Neural progenitor cell (in vitro differentiated cells): Measurements from ENCODE around the gene AP2S1. TPM values are rescaled to one million over a fixed set of nuclear protein-coding genes. Genes with fewer than 3 reads are reported as not detected.

Experiments
- DNase-seq: peaks from one replicate; pipeline ENCODE4 v3.0.0-alpha.2; 2016; ENCODE audit warnings: low spot score
- H2AFZ ChIP-seq: fragments of 200-600 bp; sonication (generic); replicated peaks from 2 replicates; pipeline ENCODE4 v1.6.1; 2016; ENCODE audit warnings: antibody characterized with exemption
- H3F3A ChIP-seq: fragments of 200-600 bp; sonication (generic); 2 replicates; pipeline ENCODE4 v1.6.1; 2016; ENCODE audit warnings: antibody characterized with exemption, low read depth
- H3K27ac ChIP-seq: fragments of 200-600 bp; sonication (generic); 2 replicates; pipeline ENCODE4 v1.5.1; 2016; ENCODE audit warnings: mild to moderate bottlenecking
- H3K27me3 ChIP-seq: fragments of 200-600 bp; sonication (generic); 2 replicates; pipeline ENCODE4 v1.6.1; 2016; ENCODE audit warnings: mild to moderate bottlenecking, moderate library complexity
- H3K36me3 ChIP-seq: fragments of 200-600 bp; sonication (generic); 2 replicates; pipeline ENCODE4 v1.5.1; 2016
- H3K4me1 ChIP-seq: fragments of 200-600 bp; sonication (generic); 2 replicates; pipeline ENCODE4 v1.6.1; 2016; ENCODE audit warnings: mixed run types
- H3K4me2 ChIP-seq: fragments of 200-600 bp; sonication (generic); 2 replicates; pipeline ENCODE4 v1.6.1; 2016
- H3K4me3 ChIP-seq: fragments of 200-600 bp; sonication (generic); 2 replicates; pipeline ENCODE4 v1.5.1; 2016
- H3K79me2 ChIP-seq: fragments of 200-600 bp; sonication (generic); 2 replicates; pipeline ENCODE4 v1.6.1; 2016; ENCODE audit warnings: low read depth
- H3K9ac ChIP-seq: fragments of 200-600 bp; sonication (generic); 2 replicates; pipeline ENCODE4 v1.6.1; 2016
- H3K9me3 ChIP-seq: fragments of 200-600 bp; sonication (generic); 2 replicates; pipeline ENCODE4 v1.5.1; 2016; ENCODE audit warnings: low read depth
- H4K20me1 ChIP-seq: fragments of 200-600 bp; sonication (generic); 2 replicates; pipeline ENCODE4 v1.6.1; 2016; ENCODE audit warnings: low read depth
- H3K27ac Mint-ChIP-seq: 3 replicates; pipeline ENCODE4 v1.8.0; 2021; ENCODE audit warnings: mixed read lengths
- H3K27me3 Mint-ChIP-seq: 2 replicates; pipeline ENCODE4 v1.8.0; 2022; ENCODE audit warnings: low read depth, mild to moderate bottlenecking, inconsistent platforms, moderate library complexity, mixed read lengths; ENCODE audit not compliant: insufficient read depth
- H3K36me3 Mint-ChIP-seq: 3 replicates; pipeline ENCODE4 v1.8.0; 2021; ENCODE audit warnings: mixed read lengths
- H3K4me1 Mint-ChIP-seq: 3 replicates; pipeline ENCODE4 v1.8.0; 2021; ENCODE audit warnings: mixed read lengths
- H3K4me3 Mint-ChIP-seq: 3 replicates; pipeline ENCODE4 v1.8.0; 2021; ENCODE audit warnings: mild to moderate bottlenecking, moderate library complexity, mixed read lengths
- H3K9me3 Mint-ChIP-seq: 3 replicates; pipeline ENCODE4 v1.8.0; 2020; ENCODE audit warnings: mixed read lengths
- CTCF ChIP-seq: fragments of 200-600 bp; sonication (generic); IDR thresholded peaks from 2 replicates; pipeline ENCODE4 v1.5.1; 2017; ENCODE audit warnings: antibody characterized with exemption, mild to moderate bottlenecking
- EZH2 ChIP-seq: fragments of 200-600 bp; sonication (generic); IDR thresholded peaks from 2 replicates; pipeline ENCODE4 v1.6.1; 2017; ENCODE audit warnings: antibody characterized with exemption, mild to moderate bottlenecking, moderate library complexity
- EZH2phosphoT487 ChIP-seq: fragments of 200-600 bp; sonication (generic); IDR thresholded peaks from 2 replicates; pipeline ENCODE4 v1.6.1; 2017; ENCODE audit warnings: antibody characterized with exemption
- total RNA-seq: library from RNA; depleted of rRNA; stranded (reverse); fragments of >200 nt; gene quantifications from 2 replicates; pipeline ENCODE4 v1.2.3, GENCODE V29; 2015; ENCODE audit warnings: low replicate concordance

Gene AP2S1
- total RNA-seq, 1 donor from 2014 or later: 104 TPM

GRCh38 chr19:46866407-46867136 lies 15.9 kb upstream of the AP2S1 start:
- Mint-ChIP-seq H3K27ac (no peak overlapping the region), H3K27me3 (no peaks in the 10 kb centered on the region), H3K4me3 (no peak overlapping the region), H3K4me1 (peaks cover 26% of the 10 kb centered on the region), H3K9me3 (no peaks in the 10 kb centered on the region), H3K36me3 (peaks cover 8% of the 10 kb centered on the region)
- Histone ChIP-seq H2AFZ (no peak overlapping the region), H3K36me3 (no peaks in the 10 kb centered on the region), H3K27me3 (no peaks in the 10 kb centered on the region), H3K4me1 (peaks cover 38% of the 10 kb centered on the region), H3K9me3 (no peaks in the 10 kb centered on the region), H3K79me2 (peaks cover 100% of the 10 kb centered on the region), H3K9ac (no peak overlapping the region), H3F3A (peaks cover 23% of the 10 kb centered on the region), H3K27ac (no peak overlapping the region), H3K4me2 (no peak overlapping the region), H4K20me1 (peaks cover 79% of the 10 kb centered on the region), H3K4me3 (no peak overlapping the region)
- no peak for TF ChIP-seq EZH2phosphoT487
- no peak for TF ChIP-seq EZH2
- no peak for TF ChIP-seq CTCF
- no peak for DNase-seq

- Mint-ChIP-seq H3K36me3 (peaks cover 4% of the 10 kb centered on the region), H3K27ac (no peak overlapping the region), H3K27me3 (no peaks in the 10 kb centered on the region), H3K9me3 (no peaks in the 10 kb centered on the region), H3K4me1 (peaks cover 28% of the 10 kb centered on the region), H3K4me3 (no peak overlapping the region)
- peak overlapping the region; percentile 47 for H3K27ac ChIP-seq
- peaks cover 40% of the 10 kb centered on the region for H3F3A ChIP-seq
- H2AFZ ChIP-seq: no peak overlapping the region
- H3K27me3 ChIP-seq: no peaks in the 10 kb centered on the region
- H3K36me3 ChIP-seq: no peaks in the 10 kb centered on the region
- DNase-seq: peak; percentile 82
- no peaks in the 10 kb centered on the region for H3K9me3 ChIP-seq
- H3K4me1 ChIP-seq: peaks cover 38% of the 10 kb centered on the region
- peaks cover 85% of the 10 kb centered on the region for H3K79me2 ChIP-seq
- H3K4me3 ChIP-seq: peak overlapping the region; percentile 95
- peak overlapping the region; percentile 75 for H3K9ac ChIP-seq
- no peak for TF ChIP-seq EZH2phosphoT487
- TF ChIP-seq CTCF: no peak
- no peak for TF ChIP-seq EZH2
- H3K4me2 ChIP-seq: peak overlapping the region; percentile 99
- H4K20me1 ChIP-seq: peaks cover 78% of the 10 kb centered on the region
These were observed 13.4 kb upstream of the AP2S1 start for GRCh38 chr19:46863818-46864629.

- no peak for DNase-seq
- peaks cover 26% of the 10 kb centered on the region for H3K4me1 Mint-ChIP-seq
- H3K9me3 ChIP-seq: no peaks in the 10 kb centered on the region
- H3K27me3 Mint-ChIP-seq: no peaks in the 10 kb centered on the region
- peaks cover 44% of the 10 kb centered on the region for H3F3A ChIP-seq
- H3K9me3 Mint-ChIP-seq: no peaks in the 10 kb centered on the region
- H3K36me3 ChIP-seq: no peaks in the 10 kb centered on the region
- no peak overlapping the region for H2AFZ ChIP-seq
- H3K36me3 Mint-ChIP-seq: peaks cover 2% of the 10 kb centered on the region
- H3K27ac ChIP-seq: peak overlapping the region; percentile 47
- H3K27ac Mint-ChIP-seq: no peak overlapping the region
- no peak overlapping the region for H3K4me3 Mint-ChIP-seq
- peaks cover 38% of the 10 kb centered on the region for H3K4me1 ChIP-seq
- TF ChIP-seq CTCF (no peak), EZH2phosphoT487 (no peak), EZH2 (no peak)
- no peaks in the 10 kb centered on the region for H3K27me3 ChIP-seq
- peaks cover 69% of the 10 kb centered on the region for H4K20me1 ChIP-seq
- H3K79me2 ChIP-seq: peaks cover 85% of the 10 kb centered on the region
- peak overlapping the region; percentile 95 for H3K4me3 ChIP-seq
- peak overlapping the region; percentile 75 for H3K9ac ChIP-seq
- H3K4me2 ChIP-seq: peak overlapping the region; percentile 99
These were observed 12.5 kb upstream of the AP2S1 start for GRCh38 chr19:46862974-46863632.
